Cortex of kidney (tissue), 1 donor: ENCODE results near the gene EPHA6.
"Not testable (repeated sequence)": the region's sequence is repeated elsewhere in the genome, so short reads cannot be mapped to it uniquely, and the experiment has no call there.

Experiments
- DNase-seq: peaks from one replicate; lab custom pipeline; 2025; lab: John Stamatoyannopoulos, UW

Gene EPHA6

GRCh38 chr3:97464035-97464434 lies 649.6 kb downstream of the EPHA6 start:
- DNase-seq, result no peak

GRCh38 chr3:97470481-97470880 lies 656.1 kb downstream of the EPHA6 start:
- DNase-seq, result no peak

GRCh38 chr3:97479740-97480139 lies 665.3 kb downstream of the EPHA6 start:
- no peak for DNase-seq

GRCh38 chr3:97480696-97481289 lies 666.4 kb downstream of the EPHA6 start:
- not testable (repeated sequence) for DNase-seq

GRCh38 chr3:97481416-97481815 lies 667.0 kb downstream of the EPHA6 start:
- DNase-seq, result no peak

- no peak for DNase-seq
Measured at GRCh38 chr3:97485206-97485605, 670.8 kb downstream of the EPHA6 start.

- DNase-seq, result no peak
Measured at GRCh38 chr3:97487587-97487986, 673.2 kb downstream of the EPHA6 start.

GRCh38 chr3:97488741-97489140 lies 674.3 kb downstream of the EPHA6 start:
- no peak for DNase-seq

GRCh38 chr3:97495896-97496295 lies 681.5 kb downstream of the EPHA6 start:
- DNase-seq, result no peak

GRCh38 chr3:97497138-97497537 lies 682.7 kb downstream of the EPHA6 start:
- DNase-seq, result no peak

- no peak for DNase-seq
Measured at GRCh38 chr3:97504463-97504862, 690.1 kb downstream of the EPHA6 start.

- DNase-seq, result no peak
Measured at GRCh38 chr3:97510795-97511194, 696.4 kb downstream of the EPHA6 start.

GRCh38 chr3:97515076-97515475 lies 700.7 kb downstream of the EPHA6 start:
- DNase-seq, result no peak

GRCh38 chr3:97530691-97531090 lies 716.3 kb downstream of the EPHA6 start:
- DNase-seq, result no peak

GRCh38 chr3:97547573-97547972 lies 733.2 kb downstream of the EPHA6 start:
- DNase-seq, result not testable (repeated sequence)

- DNase-seq, result no peak
Measured at GRCh38 chr3:97550408-97550807, 736.0 kb downstream of the EPHA6 start.

GRCh38 chr3:97552186-97552585 lies 737.8 kb downstream of the EPHA6 start:
- DNase-seq, result no peak

GRCh38 chr3:97575742-97576141 lies 761.3 kb downstream of the EPHA6 start:
- no peak for DNase-seq

GRCh38 chr3:97576221-97576620 lies 761.8 kb downstream of the EPHA6 start:
- DNase-seq, result no peak

GRCh38 chr3:97579365-97579764 lies 765.0 kb downstream of the EPHA6 start:
- no peak for DNase-seq

- no peak for DNase-seq
Measured at GRCh38 chr3:97610626-97611025, 796.2 kb downstream of the EPHA6 start.

GRCh38 chr3:97612632-97613031 lies 798.2 kb downstream of the EPHA6 start:
- DNase-seq, result no peak

- DNase-seq, result no peak
Measured at GRCh38 chr3:97613139-97613538, 798.7 kb downstream of the EPHA6 start.

- not testable (repeated sequence) for DNase-seq
Measured at GRCh38 chr3:97620514-97620913, 806.1 kb downstream of the EPHA6 start.

GRCh38 chr3:97636465-97636864 lies 822.1 kb downstream of the EPHA6 start:
- DNase-seq, result no peak
